ENCODE results near the gene BET1L.
"Not testable (repeated sequence)": the region's sequence is repeated elsewhere in the genome, so short reads cannot be mapped to it uniquely, and the experiment has no call there.

The BET1L gene, protein sequence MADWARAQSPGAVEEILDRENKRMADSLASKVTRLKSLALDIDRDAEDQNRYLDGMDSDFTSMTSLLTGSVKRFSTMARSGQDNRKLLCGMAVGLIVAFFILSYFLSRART

GRCh38 chr11:207208-207862 lies at the start of gene BET1L, which contains the start of gene RIC8A:
Gene BET1L, minus strand, starts transcription at chr11:207399. Its CDS starts 78 bp downstream, at chr11:207321.
Gene RIC8A, plus strand, starts transcription at chr11:207708. Its CDS starts 1,147 bp downstream, at chr11:208855.
- peak; percentile 99 for DNase-seq

- no peak for DNase-seq
Observed at GRCh38 chr11:255816-256215, 48.6 kb upstream of the BET1L start.

DNA sequence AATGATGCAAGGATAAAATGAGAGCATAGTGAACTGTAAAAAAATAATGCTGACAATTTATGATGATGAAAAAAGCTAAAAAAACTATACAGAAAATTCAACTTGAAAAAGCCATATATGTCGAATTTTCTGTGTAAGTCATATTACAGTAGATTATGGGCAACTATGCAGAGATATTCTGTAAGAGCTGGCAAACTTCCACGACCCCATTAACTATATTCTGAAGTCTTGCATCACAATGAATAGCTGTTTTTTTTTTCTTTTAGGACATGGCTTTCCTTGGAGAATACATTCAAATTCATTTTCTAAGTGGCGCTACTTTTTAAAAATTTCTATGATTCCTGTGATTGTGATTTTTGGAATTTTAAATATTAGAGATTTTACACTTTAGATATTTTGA lies 48.0 kb upstream of the BET1L start:
- DNase-seq, result peak; percentile 47

DNA sequence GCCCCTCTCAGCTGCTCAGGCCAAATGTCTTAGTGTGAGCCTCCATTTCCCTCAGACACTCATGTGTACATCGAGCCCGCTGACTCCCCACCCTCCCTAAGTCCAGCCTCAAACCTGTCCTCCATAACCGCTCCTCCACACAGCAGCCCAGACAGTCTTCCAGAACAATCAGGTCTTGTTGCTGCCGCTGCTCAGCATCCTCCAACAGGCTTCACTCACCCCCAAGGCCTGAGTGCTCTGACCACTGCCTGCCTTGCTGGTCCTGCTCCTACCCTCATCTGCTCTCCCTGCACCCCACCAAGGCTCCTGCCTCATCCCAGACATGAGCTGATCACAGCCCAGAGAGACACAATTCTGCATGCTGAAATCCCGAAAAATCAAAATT lies 46.7 kb upstream of the BET1L start:
- DNase-seq, result no peak

DNA sequence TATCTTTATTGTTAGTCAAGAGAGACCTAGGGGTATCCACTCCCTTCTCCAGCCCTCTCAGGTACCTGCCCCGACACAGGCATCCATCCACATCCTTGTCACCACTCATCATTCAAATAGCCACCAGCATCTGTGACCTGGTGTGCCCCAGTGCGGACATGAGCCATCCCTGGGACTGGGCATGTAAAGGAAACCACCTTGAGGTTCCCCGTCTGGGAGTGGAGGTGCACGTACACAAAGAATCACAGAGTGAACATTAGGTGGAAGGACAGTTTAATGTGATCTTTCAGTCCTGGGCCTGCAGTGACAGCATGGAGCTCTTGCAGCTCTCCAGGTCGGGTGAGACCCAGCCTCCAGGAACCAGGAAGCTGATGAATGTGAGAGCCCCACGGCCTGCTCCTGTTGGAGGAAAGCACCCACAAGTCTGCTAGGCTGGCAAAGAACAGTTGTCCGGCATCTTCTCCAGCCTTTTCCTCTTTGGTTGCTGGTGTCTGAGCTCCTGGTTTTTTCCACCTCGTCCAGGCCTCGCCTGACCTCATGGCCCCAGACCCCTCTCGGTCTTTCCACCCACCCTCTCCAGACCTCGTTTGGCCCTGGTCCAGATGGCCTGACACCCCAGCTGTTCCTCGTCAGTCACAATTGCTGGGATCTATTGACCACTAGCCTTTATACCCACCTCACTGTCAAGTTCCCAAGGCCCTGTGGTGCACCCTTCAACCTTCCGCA lies 46.1 kb upstream of the BET1L start:
- DNase-seq, result no peak

GRCh38 chr11:252666-253065 lies 45.5 kb upstream of the BET1L start:
- DNase-seq, result no peak

DNA sequence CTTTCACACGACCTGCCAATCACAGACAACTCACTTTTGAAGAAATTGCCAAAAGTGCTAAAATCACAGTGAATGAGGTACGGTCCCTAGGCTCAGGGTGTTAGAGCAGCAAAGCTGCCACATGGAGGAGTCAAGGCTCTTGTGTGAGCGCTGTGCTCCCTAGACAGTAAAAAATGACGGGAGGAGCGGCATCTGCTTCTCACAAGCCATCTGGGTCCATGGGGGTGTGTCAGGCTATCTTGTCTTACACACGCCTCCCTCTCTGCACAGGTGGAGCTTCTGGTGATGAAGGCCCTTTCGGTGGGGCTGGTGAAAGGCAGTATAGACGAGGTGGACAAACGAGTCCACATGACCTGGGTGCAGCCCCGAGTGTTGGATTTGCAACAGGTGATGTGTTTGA lies 44.4 kb upstream of the BET1L start:
- DNase-seq, result no peak

GRCh38 chr11:250740-251299 lies 43.6 kb upstream of the BET1L start:
- peak; percentile 42 for DNase-seq

DNA sequence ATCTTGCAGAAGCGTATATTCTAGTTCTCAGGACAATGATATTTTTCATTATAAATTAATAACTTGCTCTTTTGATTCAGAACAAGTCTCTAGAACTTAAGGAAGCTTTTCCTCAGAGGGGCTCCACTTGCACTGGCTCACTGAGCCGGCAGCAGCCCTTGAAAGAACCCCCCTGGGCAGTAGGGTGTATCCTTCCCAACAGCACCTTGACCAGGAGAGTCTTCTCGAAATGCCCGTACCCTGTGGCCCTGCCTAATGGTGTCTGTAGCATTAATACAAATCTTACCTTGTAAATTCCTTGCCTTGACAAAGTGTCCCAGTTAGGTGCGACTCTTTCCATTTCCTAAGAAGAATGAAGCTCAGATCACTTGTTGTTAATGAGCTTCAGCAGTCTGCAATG lies 43.1 kb upstream of the BET1L start:
- no peak for DNase-seq

- DNase-seq, result no peak
Observed at GRCh38 chr11:249062-249461, 41.9 kb upstream of the BET1L start.

DNA sequence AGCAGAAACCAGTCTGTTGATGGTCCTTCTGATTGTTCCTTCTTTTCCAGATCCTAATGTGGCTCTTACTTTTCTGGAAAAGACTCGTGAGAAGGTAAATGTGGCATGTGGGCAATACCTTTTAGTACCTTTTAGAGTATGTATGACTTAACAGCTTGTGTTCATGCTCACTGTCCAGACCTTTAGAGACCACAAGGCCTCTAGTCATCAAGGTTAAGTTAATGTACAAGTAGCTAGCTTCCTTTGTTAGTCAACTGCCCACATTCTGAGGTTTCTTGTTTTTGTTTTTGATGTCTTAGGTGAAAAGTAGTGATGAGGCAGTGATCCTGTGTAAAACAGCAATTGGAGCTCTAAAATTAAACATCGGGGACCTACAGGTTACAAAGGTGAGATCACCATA lies 37.2 kb upstream of the BET1L start:
- DNase-seq, result no peak

DNA sequence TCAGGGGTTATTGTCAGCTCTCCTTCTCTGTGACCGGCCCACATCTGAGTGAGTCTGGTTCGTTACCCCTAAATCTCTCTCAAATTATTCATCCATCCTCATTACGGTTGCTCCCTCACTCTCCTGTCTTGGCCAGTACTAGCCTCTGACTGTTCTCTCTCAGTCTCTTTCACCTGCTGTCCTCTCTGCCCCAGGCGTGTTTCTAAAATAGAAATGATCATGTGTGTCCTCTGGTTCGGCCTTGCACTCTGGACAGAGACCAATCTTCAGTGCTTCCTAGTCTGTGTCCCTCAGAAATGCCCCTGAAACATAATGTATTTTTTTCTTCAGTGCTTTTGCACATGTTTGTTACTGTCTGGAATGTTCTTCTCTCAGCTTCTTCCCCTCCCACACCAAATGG lies 34.4 kb upstream of the BET1L start:
- no peak for DNase-seq

DNA sequence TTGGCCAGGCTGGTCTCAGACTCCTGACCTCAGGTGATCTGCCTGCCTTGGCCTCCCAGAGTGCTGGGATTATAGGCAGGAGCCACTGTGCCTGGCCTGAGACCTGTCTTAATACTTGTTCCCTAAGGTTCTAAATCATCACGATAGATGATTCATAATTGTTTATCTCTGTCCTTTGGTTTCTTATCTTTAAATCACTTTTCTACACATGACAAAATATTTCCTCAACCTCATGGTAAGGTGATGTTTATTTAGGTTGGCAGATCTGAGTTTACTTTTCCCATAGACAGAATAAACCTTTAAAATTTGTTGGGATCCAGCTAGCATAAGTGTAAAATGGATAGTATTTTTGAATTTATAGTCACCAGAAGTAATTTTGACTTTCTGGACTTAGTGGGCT lies 33.1 kb upstream of the BET1L start:
- no peak for DNase-seq

DNA sequence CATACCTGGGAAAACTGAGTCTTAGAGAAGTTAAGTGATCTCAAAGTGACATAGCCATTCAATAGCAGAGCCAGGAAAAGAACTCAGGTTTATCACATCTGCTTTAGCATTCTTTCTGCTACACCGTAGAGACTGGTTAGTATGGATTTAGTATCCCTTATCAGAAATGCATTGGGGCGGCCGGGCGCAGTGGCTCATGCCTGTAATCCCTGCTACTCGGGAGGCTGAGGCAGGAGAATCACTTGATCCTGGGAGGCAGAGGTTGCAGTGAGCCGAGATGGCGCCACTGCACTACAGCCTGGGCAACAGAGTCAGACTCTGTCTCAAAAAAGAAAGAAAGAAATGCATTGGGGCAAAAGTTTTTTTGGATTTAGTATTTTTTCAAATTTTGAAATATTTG lies 31.1 kb upstream of the BET1L start:
- not testable (repeated sequence) for DNase-seq

DNA sequence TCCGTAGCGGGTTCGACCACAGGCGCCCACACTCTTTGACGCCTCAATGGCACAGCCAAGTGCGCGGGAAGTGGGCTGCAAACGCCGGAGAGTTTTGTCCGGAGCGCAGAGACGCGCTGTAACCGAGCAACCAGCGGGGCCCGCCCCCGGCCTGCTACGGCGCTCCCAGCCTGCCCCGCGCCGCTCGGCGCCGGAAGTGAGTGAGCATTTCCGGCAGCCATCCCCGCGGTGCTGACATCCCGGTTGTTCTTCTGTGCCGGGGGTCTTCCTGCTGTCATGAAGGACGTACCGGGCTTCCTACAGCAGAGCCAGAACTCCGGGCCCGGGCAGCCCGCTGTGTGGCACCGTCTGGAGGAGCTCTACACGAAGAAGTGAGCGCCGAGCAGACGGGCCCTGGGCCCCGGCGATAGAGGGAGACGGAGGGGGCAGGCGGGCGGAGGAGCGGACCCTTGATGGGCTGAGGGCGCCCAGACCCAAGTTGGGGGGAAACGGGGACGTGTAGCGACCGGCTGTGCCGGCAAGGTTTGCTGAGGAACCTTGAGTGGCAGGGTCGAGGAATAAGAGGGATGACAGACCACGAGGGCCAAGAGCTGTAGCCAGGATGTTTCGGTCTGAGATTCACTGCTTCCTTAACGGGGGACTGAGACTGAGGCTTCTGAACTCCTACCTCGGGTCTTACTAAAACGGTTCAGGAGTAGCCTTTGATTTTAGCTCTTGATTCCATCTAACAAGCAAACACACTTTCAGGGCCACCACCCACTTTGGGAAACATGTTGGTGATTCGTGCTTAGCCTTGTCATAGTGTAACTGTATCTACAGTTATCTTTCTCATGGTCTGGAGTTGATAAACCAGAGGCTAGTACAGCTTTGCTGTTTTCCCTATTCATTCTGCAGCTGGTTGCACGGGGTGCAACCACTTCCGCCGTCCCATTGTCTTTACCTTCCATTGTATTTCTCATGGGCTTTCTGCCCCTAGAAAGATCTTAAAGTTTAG lies 29.9 kb upstream of the BET1L start, which contains the start of gene PSMD13:
PSMD13 (plus strand) TSS at position 203 of the 994 bp plus-strand sequence; CDS start at position 277, 74 bp downstream.
- DNase-seq, result peak; percentile 83

- peak; percentile 87 for DNase-seq
Observed at GRCh38 chr11:235997-236773, 29.0 kb upstream of the BET1L start, which contains the start of gene SIRT3. Gene SIRT3, minus strand, starts transcription at chr11:236342. Its CDS starts 14 bp downstream, at chr11:236328.

GRCh38 chr11:235609-235996 lies 28.4 kb upstream of the BET1L start:
- peak; percentile 18 for DNase-seq

- no peak for DNase-seq
Observed at GRCh38 chr11:235180-235579, 28.0 kb upstream of the BET1L start.

GRCh38 chr11:232783-233565 lies 25.8 kb upstream of the BET1L start:
- DNase-seq, result no peak

GRCh38 chr11:230431-230830 lies 23.2 kb upstream of the BET1L start:
- no peak for DNase-seq
